DMS153 treated with DMSO at 0.1 percent for 48 hours (cell line): ENCODE results near the gene DCAF4.
"Not testable (repeated sequence)": the region's sequence is repeated elsewhere in the genome, so short reads cannot be mapped to it uniquely, and the experiment has no call there.

Experiments
- DNase-seq: peaks from one replicate; lab custom pipeline; 2025; ENCODE audit not compliant: unreplicated experiment; lab: John Stamatoyannopoulos, UW

Gene DCAF4

DNA sequence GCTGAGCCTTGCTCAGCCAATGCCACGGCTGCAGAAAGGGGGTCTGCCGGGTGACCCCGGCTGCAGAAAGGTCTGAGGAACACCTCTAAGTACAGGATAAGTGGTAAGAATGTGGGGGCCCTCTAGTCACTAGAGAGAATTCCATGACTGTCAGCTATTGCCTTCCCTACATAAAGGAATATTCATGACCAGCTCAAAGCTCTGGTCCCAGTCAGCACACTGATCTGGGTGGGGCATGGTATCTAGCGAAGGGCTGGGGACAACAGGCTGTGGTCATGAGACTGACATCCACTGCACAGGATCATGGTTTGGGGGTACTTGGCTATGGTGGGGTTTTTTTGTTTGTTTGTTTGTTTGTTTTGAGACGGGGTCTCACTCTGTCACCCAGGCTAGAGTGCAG is 42.1 kb downstream of the DCAF4 start:
- DNase-seq = no peak

DNA sequence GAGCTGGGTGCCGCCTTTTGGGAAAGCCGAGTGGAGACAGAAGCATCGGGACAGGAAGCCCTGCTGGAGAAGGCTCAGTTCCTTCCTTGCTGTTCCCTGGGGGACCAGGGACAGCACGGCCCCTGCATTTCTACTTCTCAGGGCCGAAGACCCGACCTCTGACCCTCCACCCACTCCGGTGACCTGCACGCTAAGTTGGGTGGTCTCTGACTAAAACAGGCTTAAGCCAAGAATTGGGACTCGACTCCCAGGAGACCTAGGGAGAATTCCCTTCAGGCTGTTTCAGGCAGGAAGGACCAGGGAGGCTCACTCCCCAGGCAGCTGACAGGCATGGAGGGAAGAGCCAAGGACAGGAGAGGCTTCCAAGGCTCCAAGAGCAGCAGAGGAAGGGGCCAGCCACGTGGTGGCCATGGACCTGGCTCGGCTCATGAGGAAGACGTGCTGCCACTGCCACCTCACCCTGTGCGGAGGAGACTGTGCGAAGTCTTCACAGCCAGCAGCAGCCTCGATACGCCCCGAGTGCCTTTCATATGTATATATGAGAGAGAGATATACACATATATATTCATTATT is 43.9 kb downstream of the DCAF4 start:
- no peak for DNase-seq

DNA sequence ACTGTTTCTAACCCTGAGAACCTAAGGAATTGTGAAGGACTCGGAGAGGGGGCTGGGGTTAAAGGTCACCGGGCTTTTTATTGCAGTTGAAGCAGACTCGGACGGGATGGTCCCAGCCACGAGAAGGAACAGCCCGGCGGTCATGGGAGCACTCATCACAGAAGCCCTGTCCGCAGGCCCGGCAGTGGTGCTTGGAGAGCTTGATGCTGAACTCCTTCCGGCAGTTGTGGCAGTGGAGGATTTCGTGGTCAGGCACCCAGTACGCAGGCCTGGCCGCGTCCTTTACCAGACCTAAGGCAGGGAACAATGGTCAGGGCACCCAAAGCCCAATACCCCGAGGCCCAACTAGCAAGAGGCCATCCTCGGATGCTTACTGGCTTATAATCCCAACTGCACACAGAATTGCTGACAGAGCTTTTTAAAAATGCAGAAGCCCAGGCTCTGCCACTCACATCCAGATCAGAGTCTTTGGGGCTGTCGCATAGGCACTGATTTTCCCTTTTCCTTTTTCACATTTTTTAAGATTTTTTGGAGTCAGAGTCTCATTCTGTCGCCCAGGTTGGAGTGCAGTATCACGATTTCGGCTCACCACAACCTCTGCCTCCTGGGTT is 44.7 kb downstream of the DCAF4 start:
- no peak for DNase-seq

DNA sequence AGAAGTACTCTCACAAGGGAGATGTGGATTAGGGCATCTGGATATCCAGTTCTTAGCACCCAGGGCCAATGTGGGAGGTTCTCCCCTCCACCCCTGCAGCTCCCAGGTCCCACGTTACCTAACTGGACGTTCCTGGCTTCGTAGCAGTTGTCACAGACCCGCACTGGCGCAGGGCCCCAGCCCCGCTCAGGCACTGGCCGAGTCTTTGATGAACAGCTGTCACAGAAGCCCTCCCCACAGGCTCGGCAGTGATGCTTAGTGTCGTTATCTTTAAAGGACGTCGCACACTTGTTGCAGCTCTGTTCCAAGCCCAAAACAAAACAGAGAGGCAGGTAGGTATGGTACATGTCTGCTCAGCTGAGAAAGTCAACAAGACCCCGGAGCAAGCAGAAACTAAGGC is 48.4 kb downstream of the DCAF4 start:
- no peak for DNase-seq

DNA sequence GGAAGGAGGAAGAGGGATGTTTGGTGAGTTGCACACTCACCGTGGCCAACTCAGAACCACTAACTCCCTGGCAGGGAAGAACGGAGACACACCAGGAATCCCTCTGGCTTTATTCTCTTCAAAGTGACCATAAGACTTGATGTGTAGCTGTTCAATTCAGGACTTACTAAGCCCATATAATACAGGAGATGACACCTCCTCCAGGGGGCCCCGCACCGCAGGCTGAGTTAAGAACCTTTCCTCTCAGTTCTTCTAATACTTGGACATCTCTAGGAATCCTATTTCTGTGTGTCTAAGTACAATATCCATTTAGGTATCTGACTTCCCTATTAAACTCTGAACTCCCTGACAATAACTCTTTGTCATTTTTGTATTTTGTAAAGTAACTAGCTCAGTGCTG is 49.5 kb downstream of the DCAF4 start:
- no peak for DNase-seq

DNA sequence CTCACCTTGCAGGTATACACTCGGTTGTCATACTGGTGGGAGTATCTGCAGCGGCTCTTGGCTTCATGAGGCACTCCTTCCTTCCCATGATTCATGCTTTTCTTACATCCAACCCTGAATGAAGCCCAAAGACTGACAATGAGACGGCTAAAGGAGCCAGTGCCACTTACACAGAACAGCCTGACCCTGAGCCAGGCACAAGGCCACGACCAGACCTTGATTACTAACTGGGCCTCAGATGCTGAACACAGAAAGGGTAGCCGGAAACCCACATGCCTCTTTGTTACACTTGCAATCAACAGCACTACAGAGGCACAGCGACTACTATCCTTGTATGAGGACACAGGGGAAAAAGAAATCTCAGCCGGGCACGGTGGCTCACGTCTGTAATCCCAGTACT is 52.6 kb downstream of the DCAF4 start:
- DNase-seq = no peak

DNA sequence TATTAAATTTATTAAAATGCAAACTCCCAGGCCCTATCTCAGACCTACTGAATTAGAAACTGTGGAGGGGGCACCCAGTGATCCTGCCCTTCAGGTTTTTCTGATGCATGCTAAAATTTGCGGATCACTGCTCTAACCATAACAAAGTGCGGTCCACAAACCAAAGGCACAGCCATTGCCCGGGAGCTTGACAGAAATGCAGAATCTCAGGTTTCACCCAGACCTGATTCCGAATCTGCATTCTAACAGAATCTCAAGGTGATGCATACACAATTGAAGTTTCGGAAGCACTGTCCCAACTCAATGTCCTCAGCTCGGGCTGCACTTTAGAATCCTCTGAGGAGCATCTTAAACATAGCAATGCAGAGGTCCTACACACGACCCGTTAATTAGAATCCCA is 54.6 kb downstream of the DCAF4 start:
- DNase-seq = no peak

DNA sequence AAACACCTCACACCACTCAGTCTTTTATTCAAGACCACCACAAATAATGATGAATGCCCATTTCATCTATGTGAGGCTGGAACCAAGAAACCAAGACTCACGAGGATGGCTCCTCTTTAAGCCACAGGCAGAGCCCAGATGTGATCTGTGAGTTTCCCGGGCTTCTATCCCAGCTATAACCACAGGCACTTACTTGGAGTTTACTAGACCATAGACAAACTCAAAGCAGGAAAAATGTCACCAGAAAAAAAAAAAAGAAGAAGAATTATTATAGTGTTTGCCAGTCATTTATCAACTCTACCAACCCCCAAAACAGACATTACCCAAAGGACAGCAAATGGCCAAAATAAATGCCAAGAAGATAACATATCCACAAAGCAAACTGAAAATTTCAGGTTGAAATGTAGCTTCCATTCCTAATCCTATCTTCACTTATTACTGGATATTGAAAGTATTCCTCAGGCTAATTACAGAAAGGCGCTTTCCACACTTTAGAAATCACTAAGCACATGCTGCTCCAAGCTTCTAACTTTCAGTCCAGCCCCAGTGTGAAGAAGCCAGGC is 56.0 kb downstream of the DCAF4 start:
- no peak for DNase-seq

DNA sequence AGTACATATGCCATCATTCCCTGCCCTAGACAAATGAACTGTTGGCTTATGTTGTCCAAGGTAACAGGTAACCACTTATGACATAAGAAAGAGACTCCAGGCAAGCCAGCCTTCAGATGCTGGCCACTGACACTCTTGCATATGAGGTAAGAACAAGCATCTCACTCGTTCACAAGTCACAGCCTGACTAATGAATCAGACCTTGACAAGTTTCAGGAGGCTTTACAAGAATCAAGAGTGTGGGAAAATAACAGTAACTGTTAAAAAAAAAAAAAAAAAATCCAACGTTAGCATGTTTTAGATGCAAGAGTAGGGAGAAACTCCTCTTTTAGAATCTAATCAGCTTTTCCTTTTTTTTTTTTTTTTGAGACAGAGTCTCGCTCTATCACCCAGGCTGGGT is 60.0 kb downstream of the DCAF4 start:
- no peak for DNase-seq

DNA sequence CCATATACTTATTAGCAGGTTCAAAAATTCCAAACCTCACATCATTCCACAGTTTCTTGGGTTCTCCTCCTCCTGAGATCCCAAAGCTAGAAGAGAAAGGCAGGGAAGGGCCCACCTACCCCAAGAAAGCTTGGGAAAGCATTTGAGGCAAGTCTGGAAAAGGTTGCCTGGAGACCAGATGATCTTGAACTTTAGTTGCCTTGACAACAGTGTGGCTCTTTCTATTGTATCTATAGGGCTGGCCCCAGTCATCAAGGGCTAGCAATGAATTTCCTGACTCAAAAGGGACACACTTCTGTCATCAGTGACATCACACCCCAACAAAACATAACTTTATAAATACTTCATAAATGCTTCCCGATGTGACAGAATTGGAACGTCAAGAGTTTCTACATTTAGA is 60.6 kb downstream of the DCAF4 start:
- no peak for DNase-seq

DNA sequence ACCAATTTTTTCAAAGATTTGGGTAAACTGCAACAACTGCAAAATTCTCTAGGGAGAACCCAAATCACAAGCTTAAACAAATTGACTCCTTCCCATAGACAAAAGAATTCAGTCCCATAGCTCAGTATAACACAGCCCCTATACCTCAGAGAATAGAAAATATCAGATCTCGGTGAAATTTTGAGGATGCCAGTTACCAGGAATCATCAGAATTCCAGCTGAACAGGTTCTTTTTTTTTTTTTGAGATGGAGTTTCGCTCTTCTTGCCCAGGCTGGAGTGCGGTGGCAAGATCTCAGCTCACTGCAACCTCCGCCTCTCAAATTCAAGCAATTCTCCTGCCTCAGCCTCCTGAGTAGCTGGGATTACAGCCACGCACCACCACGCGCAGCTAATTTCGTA is 63.9 kb downstream of the DCAF4 start:
- DNase-seq = no peak

DNA sequence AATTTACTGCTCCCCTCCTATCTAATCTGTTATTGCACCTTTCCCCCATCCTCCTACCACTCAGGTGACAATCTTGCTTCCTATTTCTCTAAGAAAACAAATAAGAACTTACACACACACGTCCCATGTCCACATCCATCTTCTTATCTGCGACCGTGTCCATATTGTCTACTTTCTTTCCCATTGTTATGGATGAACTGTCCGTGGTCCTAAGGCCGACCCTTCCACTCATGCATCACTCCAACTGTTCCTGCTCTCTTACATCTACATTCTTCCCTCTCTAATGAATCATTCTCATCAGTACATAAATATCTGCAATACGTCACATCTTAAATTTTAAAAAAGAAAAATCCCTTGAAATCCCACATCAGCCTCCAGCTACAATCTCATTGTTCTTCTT is 70.7 kb downstream of the DCAF4 start:
- DNase-seq = no peak

DNA sequence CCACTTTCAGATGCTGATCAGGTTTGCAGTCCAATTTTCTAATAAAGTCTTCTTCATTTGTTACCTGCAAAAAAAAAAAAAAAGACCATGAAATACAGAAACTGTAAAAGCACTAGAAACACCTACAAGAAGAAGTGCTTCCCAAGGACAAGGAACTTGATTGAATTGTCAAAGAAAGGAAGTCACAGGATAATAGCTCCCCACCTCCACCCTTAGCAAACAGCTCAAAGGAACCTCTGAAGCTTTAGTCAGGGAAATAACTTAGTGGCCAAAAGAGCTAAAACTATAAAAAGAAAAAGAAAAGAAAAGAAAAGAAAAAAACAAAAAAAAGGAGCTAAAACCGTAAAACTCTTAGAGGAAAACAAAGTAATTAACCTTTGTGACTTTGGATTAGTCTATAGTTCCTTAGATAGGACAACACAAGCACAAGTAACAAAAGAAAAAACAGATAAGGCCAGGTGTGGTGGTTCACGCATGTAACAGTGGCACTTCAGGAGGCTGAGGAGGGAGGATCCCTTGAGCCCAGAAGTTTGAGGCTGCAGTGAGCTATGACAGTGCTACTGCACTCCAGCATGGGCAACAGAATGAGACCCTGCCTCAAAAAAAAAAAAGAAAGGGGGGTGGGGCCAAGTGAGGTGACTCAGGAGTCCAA is 72.1 kb downstream of the DCAF4 start:
- DNase-seq = no peak

DNA sequence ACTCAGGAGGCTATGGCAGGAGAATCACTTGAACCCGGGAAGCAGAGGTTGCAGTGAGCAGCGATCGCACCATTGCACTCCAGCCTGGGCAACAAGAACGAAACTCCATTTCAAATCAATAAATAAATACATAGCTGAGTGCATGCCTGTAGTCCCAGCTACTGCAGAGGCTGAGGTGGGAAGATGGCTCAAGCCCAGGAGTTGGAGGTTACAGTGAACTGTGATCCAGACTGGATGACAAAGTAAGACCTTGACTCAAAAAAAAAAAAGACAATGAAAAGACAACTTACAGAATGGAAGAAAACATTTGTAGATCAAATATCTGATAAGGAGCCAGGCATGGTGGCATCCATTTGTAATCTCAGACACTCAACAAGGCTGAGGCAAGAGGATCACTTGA is 73.1 kb downstream of the DCAF4 start:
- no peak for DNase-seq

DNA sequence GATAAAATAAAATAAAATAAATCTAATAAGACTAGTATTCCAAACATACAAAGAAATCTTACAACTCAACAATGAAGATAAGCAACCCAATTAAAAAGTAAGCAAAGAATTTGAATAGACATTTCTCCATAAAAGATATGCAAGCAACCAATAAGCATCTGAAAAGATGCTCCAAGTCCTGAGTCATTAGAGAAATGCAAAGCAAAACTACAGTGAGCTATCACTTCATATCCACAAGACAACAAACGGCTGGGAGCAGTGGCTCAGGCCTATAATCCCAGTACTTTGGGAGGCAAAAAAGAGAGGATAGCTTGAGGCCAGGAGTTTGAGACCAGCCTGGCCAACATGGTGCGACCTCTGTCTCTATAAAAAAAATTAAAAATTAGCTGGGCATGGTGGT is 73.8 kb downstream of the DCAF4 start:
- DNase-seq = no peak

DNA sequence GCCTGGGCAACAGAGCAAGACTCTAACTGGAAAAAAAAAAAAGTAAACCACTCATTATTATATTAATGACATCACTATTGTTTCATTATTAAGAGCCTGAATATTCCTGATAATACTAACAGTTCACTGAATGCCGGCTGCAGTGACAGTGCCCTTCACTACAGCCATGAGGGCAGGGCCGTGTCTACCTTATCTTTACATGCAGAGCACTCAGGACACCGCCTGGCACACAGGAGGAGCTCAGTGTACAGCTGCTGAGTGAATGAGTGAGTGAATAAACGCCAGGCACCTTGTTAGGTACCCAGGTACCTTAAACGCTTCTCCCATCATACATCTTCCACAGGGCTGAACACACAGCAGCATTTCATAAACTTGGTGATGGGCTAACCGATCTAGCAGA is 77.4 kb downstream of the DCAF4 start:
- no peak for DNase-seq

DNA sequence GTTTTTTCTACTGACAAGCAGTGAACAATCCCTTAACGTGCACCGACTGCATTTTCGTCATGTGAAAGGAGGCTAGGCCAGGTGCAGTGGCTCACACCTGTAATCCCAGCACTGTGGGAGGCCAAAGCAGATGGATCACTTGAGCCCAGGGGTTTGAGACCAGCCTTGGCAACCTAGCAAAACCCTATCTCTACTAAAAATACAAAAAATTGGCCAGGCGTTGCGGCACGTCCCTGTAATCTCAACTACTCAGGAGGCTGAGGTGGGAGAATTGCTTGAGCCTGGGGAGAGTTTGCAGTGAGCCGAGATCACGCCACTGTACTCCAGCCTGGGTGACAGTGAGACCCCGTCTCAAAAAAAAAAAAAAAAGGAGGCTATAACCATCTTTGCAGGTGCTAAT is 78.4 kb downstream of the DCAF4 start:
- not testable (repeated sequence) for DNase-seq

DNA sequence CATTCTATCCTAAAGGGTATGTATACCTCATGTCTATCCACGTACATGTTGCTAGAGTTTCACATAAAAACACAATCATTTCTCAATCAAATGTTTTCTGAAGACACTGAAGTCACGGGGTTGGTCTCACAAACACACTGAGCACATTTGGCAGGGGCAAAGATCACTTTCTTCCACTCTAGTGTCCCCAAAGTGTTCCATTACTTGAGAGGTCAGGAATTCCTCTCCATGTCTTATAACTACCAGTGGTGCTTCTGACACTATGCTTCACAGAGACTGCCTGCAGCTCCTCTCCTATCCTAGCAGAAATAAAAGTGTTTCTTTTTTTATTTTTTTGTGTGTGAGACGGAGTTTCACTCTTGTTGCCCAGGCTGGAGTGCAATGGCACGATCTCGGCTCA is 81.6 kb downstream of the DCAF4 start:
- DNase-seq = no peak

DNA sequence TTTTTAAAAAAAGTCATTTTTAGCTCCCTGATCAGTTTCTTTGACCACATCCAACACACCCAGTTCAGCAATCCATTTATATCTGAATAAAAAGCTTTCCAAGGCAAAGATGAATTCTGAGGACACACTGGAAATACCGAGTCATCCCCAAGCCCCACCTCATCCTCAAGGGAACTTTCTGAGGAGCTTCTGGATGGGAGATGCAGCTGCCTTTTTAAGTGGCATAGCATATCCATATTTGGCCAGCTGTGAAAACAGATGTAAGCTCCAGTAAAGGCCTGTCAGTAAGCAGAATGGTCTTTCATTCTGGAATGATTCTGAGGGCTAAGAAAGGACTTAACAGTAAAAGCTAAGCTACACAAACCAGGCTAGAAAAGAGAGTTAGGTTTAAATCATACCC is 82.2 kb downstream of the DCAF4 start:
- no peak for DNase-seq
